OCI-M2 (cell line): ENCODE measurements around the gene CFC1B.
"Not testable (repeated sequence)": the region's sequence is repeated elsewhere in the genome, so short reads cannot be mapped to it uniquely, and the experiment has no call there.

Experiments
- DNase-seq: peaks from one replicate; lab custom pipeline; 2025; ENCODE audit not compliant: unreplicated experiment; lab: John Stamatoyannopoulos, UW

CFC1B gene

GRCh38 chr2:130520992-130521391, at the start of gene CFC1B:
CFC1B (plus strand) TSS chr2:130521222; CDS start chr2:130521485, 263 bp downstream.
- DNase-seq, result not testable (repeated sequence)

DNA sequence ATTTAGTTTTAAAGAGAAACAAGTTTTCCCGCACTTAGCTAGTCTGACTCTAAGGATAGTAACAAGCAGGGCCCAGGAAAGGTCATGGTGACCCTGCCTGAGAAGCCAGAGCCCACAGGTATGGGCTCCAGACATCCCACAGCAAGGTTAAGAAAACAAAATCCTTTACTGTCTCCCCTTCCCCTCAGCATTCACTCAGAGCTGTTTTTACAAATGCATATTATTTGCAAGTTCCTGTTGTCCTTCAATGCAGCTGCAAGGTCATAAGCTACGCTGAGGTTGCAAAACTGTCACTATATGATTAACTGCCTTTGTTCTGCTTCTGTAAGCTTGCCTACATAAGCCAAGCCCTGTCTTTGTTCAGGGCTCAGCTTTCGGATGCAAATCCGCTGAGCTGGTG, 29.9 kb upstream of the CFC1B start:
- DNase-seq, result not testable (repeated sequence)

- DNase-seq, result not testable (repeated sequence)
Observed at GRCh38 chr2:130509228-130509627, 11.8 kb upstream of the CFC1B start, which contains the start of gene POTEI. POTEI (minus strand) TSS chr2:130509328; CDS start chr2:130509235, 93 bp downstream.

GRCh38 chr2:130510807-130511746, 9.9 kb upstream of the CFC1B start:
- DNase-seq, result not testable (repeated sequence)

DNA sequence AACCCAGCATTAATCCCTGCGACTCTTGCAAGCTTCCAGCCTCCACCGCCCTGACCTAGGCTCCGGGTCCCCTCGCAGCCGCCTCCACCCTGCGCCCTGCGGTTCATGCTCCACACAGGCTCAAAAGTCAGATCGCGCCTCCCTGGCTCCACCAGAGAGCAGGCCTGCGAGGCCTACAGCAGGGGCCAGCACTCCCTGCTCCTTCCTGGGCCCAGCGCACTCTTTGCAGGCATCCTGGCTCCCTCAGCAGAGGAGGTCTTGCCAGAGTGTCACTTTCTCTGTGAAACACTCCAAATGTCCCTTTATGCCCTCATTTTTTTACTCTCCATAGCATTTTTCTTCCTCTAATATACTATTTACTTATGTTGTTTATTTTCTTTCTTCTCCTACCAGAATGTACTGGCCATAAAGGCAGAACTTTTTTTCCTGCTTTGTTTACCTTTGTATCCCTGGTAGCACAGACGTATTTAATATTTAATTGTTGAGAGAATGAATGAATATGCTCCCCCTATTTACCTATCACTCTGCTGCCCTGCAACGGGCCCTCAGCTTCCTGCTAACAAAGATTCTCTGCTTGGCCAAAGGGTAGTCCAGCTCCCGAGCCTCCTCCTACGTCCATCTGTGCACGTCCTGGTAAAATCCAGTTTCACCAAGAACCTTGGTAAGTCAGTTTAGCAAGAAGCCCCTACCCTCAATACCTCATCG, 9.1 kb upstream of the CFC1B start:
- not testable (repeated sequence) for DNase-seq

GRCh38 chr2:130518516-130519106, 2.4 kb upstream of the CFC1B start:
- not testable (repeated sequence) for DNase-seq

- DNase-seq, result not testable (repeated sequence)
Observed at GRCh38 chr2:130522390-130522789, 1.4 kb downstream of the CFC1B start.

DNA sequence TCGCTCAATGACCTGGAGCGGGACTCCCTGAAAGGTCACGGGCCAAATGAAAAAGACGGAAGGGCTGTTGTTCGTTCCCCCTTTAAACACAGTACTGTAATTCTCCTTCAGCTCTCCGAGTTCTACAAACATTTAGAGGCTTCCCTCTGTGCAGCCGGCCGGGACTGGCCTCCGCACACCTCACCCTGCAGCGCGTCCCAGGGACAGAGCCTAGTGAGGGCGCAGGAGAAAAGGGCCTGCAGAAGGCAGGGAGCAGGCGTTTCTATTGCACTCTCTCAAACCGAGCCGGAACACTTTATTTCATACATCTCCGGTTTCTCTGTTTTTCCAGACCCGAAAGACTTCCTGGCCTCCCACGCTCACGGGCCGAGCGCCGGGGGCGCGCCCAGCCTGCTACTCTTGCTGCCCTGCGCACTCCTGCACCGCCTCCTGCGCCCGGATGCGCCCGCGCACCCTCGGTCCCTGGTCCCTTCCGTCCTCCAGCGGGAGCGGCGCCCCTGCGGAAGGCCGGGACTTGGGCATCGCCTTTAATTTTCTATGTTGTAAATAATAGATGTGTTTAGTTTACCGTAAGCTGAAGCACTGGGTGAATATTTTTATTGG, 6.4 kb downstream of the CFC1B start:
- not testable (repeated sequence) for DNase-seq

GRCh38 chr2:130529545-130529944, 8.5 kb downstream of the CFC1B start:
- not testable (repeated sequence) for DNase-seq

- not testable (repeated sequence) for DNase-seq
Observed at GRCh38 chr2:130530212-130530611, 9.2 kb downstream of the CFC1B start.

DNA sequence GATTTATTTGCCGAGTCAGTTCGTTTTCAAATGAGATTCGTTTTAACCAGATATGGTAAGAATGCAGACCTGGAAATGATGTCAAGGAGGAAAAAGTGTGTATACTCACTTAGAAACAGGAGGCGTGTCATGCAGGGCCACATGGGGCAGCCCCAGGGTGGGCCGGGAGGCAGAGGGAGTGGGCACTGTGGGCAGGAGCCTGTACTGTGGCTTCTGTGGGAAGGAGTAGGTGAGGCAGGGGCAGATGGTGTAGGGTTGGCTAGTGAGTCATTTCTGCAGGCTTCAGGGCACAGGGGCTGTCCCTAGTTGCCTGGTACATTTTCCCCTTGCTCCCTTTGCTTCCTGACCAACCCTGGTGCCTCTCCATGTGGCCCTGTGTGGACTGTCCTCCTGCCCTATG, 10.2 kb downstream of the CFC1B start:
- not testable (repeated sequence) for DNase-seq

DNA sequence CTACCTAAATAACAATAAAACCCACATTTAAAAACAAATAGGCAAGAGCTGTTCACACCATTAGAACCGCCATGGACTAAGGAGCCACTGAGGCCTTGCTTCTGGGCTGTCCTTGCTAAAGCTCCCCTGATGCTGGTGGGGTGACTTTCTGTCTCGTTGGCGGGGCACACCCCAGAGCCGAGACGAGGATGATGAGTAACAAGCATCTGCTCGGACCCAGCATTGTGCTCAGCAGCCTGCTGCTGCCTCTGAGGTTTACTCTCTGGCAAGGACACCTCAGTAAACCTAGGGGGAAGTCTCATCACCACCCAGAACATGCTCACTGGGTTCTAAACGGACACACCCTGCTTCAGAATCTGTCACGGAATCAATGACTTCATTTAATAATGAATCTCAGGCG, 10.7 kb downstream of the CFC1B start:
- DNase-seq, result not testable (repeated sequence)

DNA sequence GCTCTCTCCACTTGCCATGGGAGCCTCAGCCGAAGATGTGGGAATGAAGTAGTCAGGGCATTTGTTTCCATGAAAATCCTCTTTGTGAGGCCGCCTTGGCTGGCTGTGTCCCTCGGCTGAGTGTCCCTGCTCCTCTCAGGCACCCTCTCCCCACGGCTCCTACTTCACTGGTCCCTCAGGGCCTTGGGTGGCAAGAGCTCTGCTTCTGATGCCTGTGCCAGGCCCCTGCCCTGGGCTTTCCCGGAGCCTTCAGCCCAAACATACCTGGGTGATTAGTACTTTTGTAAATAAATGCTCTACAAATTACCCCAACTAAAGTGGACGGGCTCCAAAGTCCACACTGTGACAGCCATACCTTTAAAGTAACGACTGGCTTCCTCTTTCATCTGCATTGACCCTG, 15.6 kb downstream of the CFC1B start:
- DNase-seq, result not testable (repeated sequence)

- not testable (repeated sequence) for DNase-seq
Observed at GRCh38 chr2:130538271-130538670, 17.2 kb downstream of the CFC1B start.

GRCh38 chr2:130542789-130543188, 21.8 kb downstream of the CFC1B start:
- DNase-seq, result not testable (repeated sequence)

GRCh38 chr2:130543785-130544528, 22.9 kb downstream of the CFC1B start:
- DNase-seq, result not testable (repeated sequence)

DNA sequence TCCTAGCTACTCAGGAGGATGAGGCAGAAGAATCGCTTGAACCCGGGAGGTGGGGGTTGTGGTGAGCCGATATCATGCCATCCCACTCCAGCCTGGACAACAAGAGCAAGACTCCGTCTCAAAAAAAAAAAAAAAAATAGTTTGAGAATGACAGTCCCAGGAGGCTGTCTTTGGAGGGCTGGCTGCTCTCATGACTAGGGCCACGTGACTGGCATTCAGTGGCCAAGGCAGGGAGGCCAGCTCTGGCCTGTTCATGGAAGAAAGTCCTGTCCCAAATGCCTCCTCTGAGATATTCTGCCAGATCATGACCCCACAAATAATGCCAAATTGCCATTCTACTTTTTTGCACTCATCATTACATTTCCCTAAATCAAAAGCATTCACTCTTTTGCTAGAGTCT, 24.0 kb downstream of the CFC1B start:
- not testable (repeated sequence) for DNase-seq

- DNase-seq, result not testable (repeated sequence)
Observed at GRCh38 chr2:130548418-130548817, 27.4 kb downstream of the CFC1B start.

GRCh38 chr2:130549475-130549874, 28.5 kb downstream of the CFC1B start:
- not testable (repeated sequence) for DNase-seq

DNA sequence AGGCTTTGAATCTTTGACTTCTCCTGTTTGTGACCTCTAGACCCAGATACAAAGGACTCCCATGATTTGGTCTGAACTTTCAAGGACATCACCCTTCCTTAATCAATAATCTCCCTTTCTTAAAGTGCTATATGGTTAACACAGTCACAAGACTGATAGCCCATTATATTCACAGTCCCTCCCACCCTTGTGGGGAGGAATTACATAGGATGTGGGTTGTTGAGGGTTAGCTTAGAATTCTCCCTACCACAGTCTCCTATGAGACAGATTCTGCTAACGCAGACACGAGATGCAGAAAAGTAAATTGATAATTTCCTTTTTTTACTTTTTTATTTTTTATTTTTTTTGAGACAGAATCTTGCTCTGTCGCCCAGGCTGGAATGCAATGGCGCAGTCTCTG, 33.2 kb downstream of the CFC1B start:
- not testable (repeated sequence) for DNase-seq
